Endothelial cell of umbilical vein (primary cell): Measurements from ENCODE around the gene TSPAN15. TPM values are rescaled to one million over a fixed set of nuclear protein-coding genes. Genes with fewer than 3 reads are reported as not detected.

Source experiments
- BruUV-seq: library from RNA; stranded (reverse); fragments of 400-500 nt; replicated peaks from 2 replicates; lab custom pipeline; 2021; lab: Mats Ljungman, UMichigan
- CTCF ChIA-PET: fragments of 300-600, 350-600 bp; sonication (Branson Sonifier 250); formaldehyde crosslinking; loops from one replicate; lab custom pipeline; 2021; ENCODE audit warnings: antibody characterized with exemption, inconsistent platforms; lab: Charles Lee
- POLR2A ChIA-PET: fragments of 300-600, 350-600 bp; sonication (Branson Sonifier 250); formaldehyde crosslinking; loops from one replicate; lab custom pipeline; 2021; ENCODE audit warnings: antibody characterized with exemption, inconsistent platforms; lab: Charles Lee
- DNase-seq: peaks from one replicate; pipeline ENCODE4 v3.0.0-alpha.2; 2011; ENCODE audit warnings: low read depth, low spot score
- FAIRE-seq: peaks from 2 replicates; lab custom pipeline; 2011; peaks lifted over from hg19 to GRCh38; lab: Jason Lieb, UNC
- H2AFZ ChIP-seq: 2 replicates; pipeline ENCODE4 v1.6.0; 2012; ENCODE audit warnings: low read depth, low read length, control low read depth, inconsistent platforms
- H3K27ac ChIP-seq: 2 replicates; pipeline ENCODE4 v1.5.1; 2011; ENCODE audit warnings: low read depth, mild to moderate bottlenecking, control low read depth, low read length, moderate library complexity; ENCODE audit not compliant: insufficient read depth
- H3K27me3 ChIP-seq, 2 experiments: 2 replicates each; pipeline versions ENCODE4 v1.6.0 to v1.6.1; 2011; ENCODE audit warnings: low read length in 2 of 2, mixed read lengths in 1 of 2; ENCODE audit not compliant: control insufficient read depth in 2 of 2, insufficient read depth in 2 of 2
- H3K36me3 ChIP-seq, 2 experiments: 2 replicates in 1 of 2; 3 replicates in 1 of 2; pipeline ENCODE4 v1.5.1; 2011; ENCODE audit warnings: low read length in 2 of 2, mild to moderate bottlenecking in 1 of 2, moderate library complexity in 1 of 2; ENCODE audit not compliant: control insufficient read depth in 2 of 2, insufficient read depth in 2 of 2; ENCODE audit errors: extremely low read depth in 1 of 2
- H3K4me1 ChIP-seq: 3 replicates; pipeline ENCODE4 v1.5.1; 2011; ENCODE audit warnings: mild to moderate bottlenecking, low read length; ENCODE audit not compliant: control insufficient read depth, insufficient read depth; ENCODE audit errors: extremely low read depth
- H3K4me2 ChIP-seq: 2 replicates; pipeline ENCODE4 v1.6.1; 2011; ENCODE audit warnings: low read length, control low read depth, mixed read lengths; ENCODE audit not compliant: insufficient read depth
- H3K4me3 ChIP-seq, 3 experiments: fragments of 200-600 bp in 1 of 3; sonication (generic), shearing (Covaris generic) in 1 of 3; replicated peaks in 1 of 3; 2 replicates each; pipeline ENCODE4 v1.5.1; 2011 to 2016; ENCODE audit warnings: control low read depth in 3 of 3, low read length in 3 of 3, mild to moderate bottlenecking in 2 of 3, inconsistent platforms in 1 of 3, low read depth in 1 of 3, moderate library complexity in 1 of 3; ENCODE audit not compliant: insufficient read depth in 1 of 3
- H3K79me2 ChIP-seq: 2 replicates; pipeline ENCODE4 v1.6.0; 2012; ENCODE audit warnings: low read length, inconsistent platforms; ENCODE audit not compliant: control insufficient read depth, insufficient read depth
- H3K9ac ChIP-seq: replicated peaks from 2 replicates; pipeline ENCODE3; 2011; ENCODE audit warnings: low read length, control low read depth; ENCODE audit not compliant: insufficient read depth; ENCODE audit errors: extremely low read depth
- H3K9me1 ChIP-seq: replicated peaks from 3 replicates; pipeline ENCODE4 v1.6.0; 2011; ENCODE audit warnings: mild to moderate bottlenecking, low read length; ENCODE audit not compliant: control insufficient read depth, insufficient read depth; ENCODE audit errors: extremely low read depth
- H3K9me3 ChIP-seq: replicated peaks from 2 replicates; pipeline ENCODE4 v1.5.1; 2012; ENCODE audit warnings: low read length, inconsistent platforms; ENCODE audit not compliant: control insufficient read depth, insufficient read depth
- H4K20me1 ChIP-seq: replicated peaks from 2 replicates; pipeline ENCODE3; 2011; ENCODE audit warnings: mild to moderate bottlenecking, low read length; ENCODE audit not compliant: control insufficient read depth, insufficient read depth; ENCODE audit errors: extremely low read depth
- EZH2 ChIP-seq: IDR thresholded peaks from 2 replicates; pipeline ENCODE4 v1.6.1; 2012; ENCODE audit warnings: borderline replicate concordance, low read depth, mild to moderate bottlenecking, moderate library complexity, low read length, inconsistent platforms; ENCODE audit not compliant: severe bottlenecking
- FOS ChIP-seq: IDR thresholded peaks from 2 replicates; pipeline ENCODE4 v1.6.1; 2011; ENCODE audit warnings: mild to moderate bottlenecking, low read length, moderate library complexity, borderline replicate concordance; ENCODE audit not compliant: insufficient read depth
- GATA2 ChIP-seq: IDR thresholded peaks from 2 replicates; pipeline ENCODE4 v1.7.0; 2011; ENCODE audit warnings: low read depth, mild to moderate bottlenecking, moderate library complexity, mixed read lengths, low read length; ENCODE audit not compliant: insufficient read length, insufficient read depth
- JUN ChIP-seq: IDR thresholded peaks from 2 replicates; pipeline ENCODE4 v1.6.1; 2011; ENCODE audit warnings: borderline replicate concordance, low read depth; ENCODE audit not compliant: insufficient read length, insufficient read depth
- MYC ChIP-seq: IDR thresholded peaks from one replicate; pipeline ENCODE4 v1.6.1; 2011; ENCODE audit warnings: mild to moderate bottlenecking, low read depth, low read length
- POLR2A ChIP-seq: IDR thresholded peaks from 2 replicates; pipeline ENCODE4 v1.6.1; 2012; ENCODE audit warnings: low read depth, mild to moderate bottlenecking, control low read depth, low read length
- POLR2AphosphoS5 ChIP-seq: IDR thresholded peaks from 2 replicates; pipeline ENCODE4 v1.6.1; 2012; ENCODE audit warnings: low read depth, mild to moderate bottlenecking, control low read depth, low read length, moderate library complexity; ENCODE audit not compliant: insufficient read depth
- dilution Hi-C: fragments of 300-500 bp; cut with MboI; formaldehyde crosslinking; loops from one replicate; pipeline ENCODE4 v1.15.0; 2019; ENCODE audit warnings: low sequenced_read_pairs; ENCODE audit not compliant: extremely low pct_ligation_motif_present
- intact Hi-C: fragments of 100-400 bp; cut with micrococcal nuclease; formaldehyde crosslinking; loops from one replicate; pipeline ENCODE4 v1.10.0; 2022
- polyA plus RNA-seq, 4 experiments: library from polyadenylated mRNA; depleted of rRNA in 3 of 4; stranded (reverse) in 3 of 4; unstranded in 1 of 4; fragments of >200 nt; gene quantifications; 2 replicates each; pipeline versions ENCODE4 v1.2.1 to v1.2.3, GENCODE V29; 2011 to 2012; ENCODE audit warnings: missing spikeins in 1 of 4
- total RNA-seq: library from RNA; stranded (reverse); gene quantifications from 2 replicates; pipeline ENCODE4 v1.2.3, GENCODE V29; 2021
- TF ChIP-seq, protein P1 (sequence below): IDR thresholded peaks from 2 replicates; pipeline ENCODE4 v1.6.1; 2011; ENCODE audit not compliant: insufficient read depth, insufficient read length
- TF ChIP-seq, protein P2 (sequence below), 2 donors: IDR thresholded peaks; 1 replicate in 1 of 2; 2 replicates in 1 of 2; pipeline ENCODE4 v1.5.1; 2011; ENCODE audit warnings: low read length in 2 of 2, mild to moderate bottlenecking in 2 of 2, moderate library complexity in 2 of 2, control low read depth in 1 of 2, inconsistent platforms in 1 of 2, low read depth in 1 of 2; ENCODE audit not compliant: insufficient read depth in 1 of 2; ENCODE audit errors: extremely low read depth in 1 of 2

Gene TSPAN15
- total and polyA plus RNA-seq, 2 donors (not counting 3 experiments of a cell fraction or from before 2014, with no cell fraction given), result 78.4 to 189 TPM

DNA sequence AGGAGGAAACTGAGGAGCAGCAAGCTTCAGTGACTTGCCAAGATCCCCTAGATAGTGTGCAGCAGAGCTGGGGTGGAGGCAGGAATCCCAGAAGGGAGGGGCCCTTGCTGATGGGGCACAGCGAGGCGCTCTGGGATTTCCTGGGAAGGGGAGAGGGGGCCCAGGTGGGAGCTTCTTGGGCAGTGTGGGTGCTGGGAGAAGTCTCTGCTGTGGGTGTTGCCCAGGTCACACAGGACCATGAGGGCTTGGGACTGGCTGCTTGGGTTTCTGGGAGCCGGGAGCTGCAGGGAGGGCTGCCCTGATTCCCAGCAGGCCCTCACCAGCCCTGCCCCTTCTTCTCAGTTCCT is 55.2 kb downstream of the TSPAN15 start:
- CTCF ChIA-PET, result interaction anchor here (0.9 to 6.8 kb wide), 9 partner anchors 22 to 99 kb away, joined by 3 to 86 read pairs (median 9); partner anchors contain the start of genes TACR2 and TSPAN15
- peaks cover 7% of the 10 kb centered on the region for H3K4me1 ChIP-seq
- intact Hi-C loops, result loop anchor here (5.0 kb wide), 1 partner anchor 39 kb away; no protein-coding TSS in a partner anchor
- FAIRE-seq (no peak), DNase-seq (no peak)
- no peak overlapping the region for H3K27ac ChIP-seq
- no peak overlapping the region for H3K4me2 ChIP-seq
- H3K9me3 ChIP-seq, result no peaks in the 10 kb centered on the region
- no peak overlapping the region for H2AFZ ChIP-seq
- no peak for TF ChIP-seq MYC
- TF ChIP-seq, protein P1, sequence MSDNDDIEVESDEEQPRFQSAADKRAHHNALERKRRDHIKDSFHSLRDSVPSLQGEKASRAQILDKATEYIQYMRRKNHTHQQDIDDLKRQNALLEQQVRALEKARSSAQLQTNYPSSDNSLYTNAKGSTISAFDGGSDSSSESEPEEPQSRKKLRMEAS, result no peak
- no peak for TF ChIP-seq POLR2A
- no peak for TF ChIP-seq GATA2
- no peak overlapping the region for H3K9ac ChIP-seq
- POLR2A ChIA-PET, result no interaction called here
- H3K79me2 ChIP-seq, result no peaks in the 10 kb centered on the region
- no peaks in the 10 kb centered on the region for H3K9me1 ChIP-seq
- no peaks in the 10 kb centered on the region for H4K20me1 ChIP-seq
- dilution Hi-C loops, result no loop called here
- no TSS peak for BruUV-seq
- no peaks in the 10 kb centered on the region for H3K27me3 ChIP-seq
- peaks cover 0 to 7% of the 10 kb centered on the region in 2 experiments for H3K36me3 ChIP-seq
- no peak overlapping the region for H3K4me3 ChIP-seq

DNA sequence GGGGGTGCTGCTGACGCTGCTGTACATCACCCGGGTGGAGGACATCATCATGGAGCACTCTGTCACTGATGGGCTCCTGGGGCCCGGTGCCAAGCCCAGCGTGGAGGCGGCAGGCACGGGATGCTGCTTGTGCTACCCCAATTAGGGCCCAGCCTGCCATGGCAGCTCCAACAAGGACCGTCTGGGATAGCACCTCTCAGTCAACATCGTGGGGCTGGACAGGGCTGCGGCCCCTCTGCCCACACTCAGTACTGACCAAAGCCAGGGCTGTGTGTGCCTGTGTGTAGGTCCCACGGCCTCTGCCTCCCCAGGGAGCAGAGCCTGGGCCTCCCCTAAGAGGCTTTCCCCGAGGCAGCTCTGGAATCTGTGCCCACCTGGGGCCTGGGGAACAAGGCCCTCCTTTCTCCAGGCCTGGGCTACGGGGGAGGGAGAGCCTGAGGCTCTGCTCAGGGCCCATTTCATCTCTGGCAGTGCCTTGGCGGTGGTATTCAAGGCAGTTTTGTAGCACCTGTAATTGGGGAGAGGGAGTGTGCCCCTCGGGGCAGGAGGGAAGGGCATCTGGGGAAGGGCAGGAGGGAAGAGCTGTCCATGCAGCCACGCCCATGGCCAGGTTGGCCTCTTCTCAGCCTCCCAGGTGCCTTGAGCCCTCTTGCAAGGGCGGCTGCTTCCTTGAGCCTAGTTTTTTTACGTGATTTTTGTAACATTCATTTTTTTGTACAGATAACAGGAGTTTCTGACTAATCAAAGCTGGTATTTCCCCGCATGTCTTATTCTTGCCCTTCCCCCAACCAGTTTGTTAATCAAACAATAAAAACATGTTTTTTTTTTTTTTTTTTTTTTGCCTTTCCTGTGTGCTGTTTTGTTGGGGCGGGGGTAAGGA is 55.8 kb downstream of the TSPAN15 start:
- Histone ChIP-seq H3K79me2 (no peaks in the 10 kb centered on the region), H3K27ac (no peak overlapping the region), H3K4me1 (peaks cover 7% of the 10 kb centered on the region), H3K4me3 (no peak overlapping the region), H3K27me3 (no peaks in the 10 kb centered on the region), H3K9ac (no peak overlapping the region), H4K20me1 (no peaks in the 10 kb centered on the region), H3K9me1 (no peaks in the 10 kb centered on the region), H3K36me3 (peaks cover 0 to 7% of the 10 kb centered on the region in 2 experiments), H3K4me2 (no peak overlapping the region), H2AFZ (peak overlapping the region; percentile 70), H3K9me3 (no peaks in the 10 kb centered on the region)
- ChIA-PET CTCF (interaction anchor here (0.6 to 6.8 kb wide), 26 partner anchors 9 to 268 kb away, joined by 3 to 86 read pairs (median 6); partner anchors contain the start of genes TACR2 and TSPAN15), POLR2A (interaction anchor here (0.8 kb wide), 1 partner anchor 58 kb away, joined by 5 read pairs; no protein-coding TSS in a partner anchor)
- peak; percentile 8 for FAIRE-seq
- no peak for TF ChIP-seq JUN
- no peak for TF ChIP-seq MYC
- TF ChIP-seq, protein P1, result no peak
- TF ChIP-seq, protein P2, sequence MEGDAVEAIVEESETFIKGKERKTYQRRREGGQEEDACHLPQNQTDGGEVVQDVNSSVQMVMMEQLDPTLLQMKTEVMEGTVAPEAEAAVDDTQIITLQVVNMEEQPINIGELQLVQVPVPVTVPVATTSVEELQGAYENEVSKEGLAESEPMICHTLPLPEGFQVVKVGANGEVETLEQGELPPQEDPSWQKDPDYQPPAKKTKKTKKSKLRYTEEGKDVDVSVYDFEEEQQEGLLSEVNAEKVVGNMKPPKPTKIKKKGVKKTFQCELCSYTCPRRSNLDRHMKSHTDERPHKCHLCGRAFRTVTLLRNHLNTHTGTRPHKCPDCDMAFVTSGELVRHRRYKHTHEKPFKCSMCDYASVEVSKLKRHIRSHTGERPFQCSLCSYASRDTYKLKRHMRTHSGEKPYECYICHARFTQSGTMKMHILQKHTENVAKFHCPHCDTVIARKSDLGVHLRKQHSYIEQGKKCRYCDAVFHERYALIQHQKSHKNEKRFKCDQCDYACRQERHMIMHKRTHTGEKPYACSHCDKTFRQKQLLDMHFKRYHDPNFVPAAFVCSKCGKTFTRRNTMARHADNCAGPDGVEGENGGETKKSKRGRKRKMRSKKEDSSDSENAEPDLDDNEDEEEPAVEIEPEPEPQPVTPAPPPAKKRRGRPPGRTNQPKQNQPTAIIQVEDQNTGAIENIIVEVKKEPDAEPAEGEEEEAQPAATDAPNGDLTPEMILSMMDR (IDR thresholded peaks at IDR 0.05; ENCODE audit: extremely low read depth in 1 of 2, insufficient read depth in 1 of 2, low read depth in 1 of 2, low read length in 2 of 2), result no peak
- no peak for TF ChIP-seq GATA2
- TF ChIP-seq FOS, result no peak
- no peak for TF ChIP-seq POLR2AphosphoS5
- no peak for TF ChIP-seq EZH2
- TF ChIP-seq POLR2A, result no peak
- intact Hi-C loops, result loop anchor here (1.0 to 5.0 kb wide), 6 partner anchors 28 to 270 kb away; no protein-coding TSS in a partner anchor
- dilution Hi-C loops, result no loop called here
- BruUV-seq, result TSS peak; percentile 44
- peak; percentile 11 for DNase-seq
